HG03378 (cell line): ENCODE results near the gene MTMR2.

Source experiments
- ATAC-seq: cut with Tn5 transposase; IDR thresholded peaks from one replicate; pipeline ENCODE4 v1.9.1; 2021; ENCODE audit warnings: mild to moderate bottlenecking, moderate library complexity; ENCODE audit not compliant: unreplicated experiment

MTMR2 gene

DNA sequence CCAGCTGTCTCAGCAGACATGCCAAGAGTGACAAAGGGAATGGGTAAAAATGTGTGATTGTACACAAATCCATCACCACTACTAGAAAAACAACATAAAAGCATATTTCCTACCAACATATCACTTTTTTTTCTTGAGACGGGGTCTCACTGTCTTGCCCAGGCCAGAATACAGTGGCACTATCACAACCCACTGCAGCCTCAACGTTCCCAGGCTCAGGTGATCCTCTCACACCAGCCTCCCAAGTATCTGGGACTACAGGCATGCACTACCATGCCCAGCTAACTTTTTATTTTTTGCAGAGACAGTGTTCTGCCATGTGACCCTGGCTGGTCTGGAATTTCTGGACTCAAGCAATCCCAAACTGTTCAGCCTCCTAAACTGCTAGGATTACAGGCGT is 5.2 kb downstream of the MTMR2 start:
- no peak for ATAC-seq

DNA sequence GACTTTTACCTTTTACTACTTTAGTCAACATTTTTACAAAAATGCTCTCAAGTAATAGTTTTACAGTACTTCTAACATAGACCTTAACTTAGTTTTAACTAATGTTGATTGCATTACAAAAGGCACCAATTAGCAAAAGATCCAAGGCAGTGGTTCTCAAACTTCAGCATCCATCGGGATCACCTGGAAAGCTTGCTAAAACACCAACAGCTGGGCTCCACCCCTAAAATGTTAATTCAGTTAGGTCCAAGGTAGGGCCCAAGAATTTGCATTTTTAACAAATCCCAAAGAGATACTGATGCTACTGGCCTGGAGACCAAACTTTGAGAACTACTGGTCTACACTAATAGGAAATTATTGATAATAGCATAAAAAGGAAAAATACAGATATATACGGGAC is 5.9 kb downstream of the MTMR2 start:
- no peak for ATAC-seq

DNA sequence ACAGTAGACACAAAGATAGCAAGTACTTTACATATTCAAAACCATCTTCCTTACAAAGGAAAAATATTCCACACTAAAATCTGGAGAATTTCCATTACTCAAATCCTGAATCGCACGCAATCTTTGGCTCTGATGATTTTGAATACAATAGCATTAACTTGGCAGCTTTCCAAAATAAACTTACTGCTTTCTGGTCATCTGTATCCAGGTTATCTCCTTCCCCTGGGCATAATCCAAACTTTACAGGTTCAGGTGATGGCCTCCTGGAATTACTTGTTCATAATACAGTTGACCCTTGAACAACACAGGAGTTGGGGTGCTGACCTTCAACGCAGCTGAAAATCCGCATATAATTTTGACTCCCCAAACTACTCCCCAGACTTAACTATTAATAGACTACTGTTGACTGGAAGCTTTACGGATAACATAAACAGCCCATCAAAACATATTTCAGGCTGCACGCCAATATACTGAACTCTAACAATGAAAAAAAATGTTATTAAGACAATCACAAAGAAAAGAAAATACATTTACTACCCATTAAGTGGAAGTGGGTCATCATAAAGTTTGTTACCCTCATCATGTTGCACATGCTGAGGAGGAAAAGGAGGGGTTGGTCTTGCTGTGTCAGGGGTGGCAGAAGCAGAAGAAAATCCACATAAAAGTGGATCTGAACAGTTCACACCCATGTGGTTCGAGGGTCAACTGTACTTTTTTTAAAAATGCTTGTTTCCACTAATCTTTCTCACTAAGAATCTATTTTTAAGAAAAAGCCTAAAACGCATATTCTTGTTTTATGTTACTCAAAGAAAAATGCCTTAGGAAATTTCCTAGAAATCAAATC is 6.5 kb downstream of the MTMR2 start:
- no peak for ATAC-seq

DNA sequence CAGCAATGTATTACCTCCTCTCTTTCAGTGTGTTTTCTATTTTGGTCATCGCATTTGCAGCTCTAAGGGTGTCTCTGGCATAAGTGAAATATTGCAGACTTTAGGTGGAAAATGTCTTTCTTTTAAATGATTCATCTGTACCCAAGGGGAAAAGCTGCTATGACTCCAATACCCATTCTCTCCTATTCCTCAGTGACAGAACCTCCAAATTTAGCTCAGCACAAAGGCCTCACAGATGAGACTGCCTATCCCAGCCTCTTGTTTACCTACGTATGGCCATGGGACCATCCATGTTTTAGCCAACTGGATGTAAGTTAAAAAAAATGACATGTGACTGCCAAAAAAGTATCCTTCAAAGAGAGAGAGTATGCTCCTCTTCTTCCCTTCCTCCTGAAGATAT is 7.9 kb downstream of the MTMR2 start:
- ATAC-seq = no peak

DNA sequence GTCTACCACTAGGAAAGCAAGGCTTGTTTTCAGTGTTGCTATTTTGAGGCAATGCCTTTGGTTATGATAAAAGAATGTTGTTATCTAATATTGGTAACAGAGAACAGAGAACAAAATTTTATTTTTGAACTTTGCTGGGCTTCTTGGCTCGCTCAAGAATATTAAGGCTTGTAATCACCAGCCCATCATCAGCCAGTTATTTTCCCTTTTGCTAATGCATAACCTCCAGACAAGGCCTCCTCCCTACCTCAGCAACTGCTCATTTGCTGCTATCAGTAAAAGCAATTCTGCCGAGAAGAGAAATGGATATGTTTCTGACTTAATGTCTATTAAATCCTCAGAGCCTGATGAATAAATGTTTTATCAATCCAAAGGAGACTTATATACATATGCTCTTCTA is 8.9 kb downstream of the MTMR2 start:
- ATAC-seq = no peak

DNA sequence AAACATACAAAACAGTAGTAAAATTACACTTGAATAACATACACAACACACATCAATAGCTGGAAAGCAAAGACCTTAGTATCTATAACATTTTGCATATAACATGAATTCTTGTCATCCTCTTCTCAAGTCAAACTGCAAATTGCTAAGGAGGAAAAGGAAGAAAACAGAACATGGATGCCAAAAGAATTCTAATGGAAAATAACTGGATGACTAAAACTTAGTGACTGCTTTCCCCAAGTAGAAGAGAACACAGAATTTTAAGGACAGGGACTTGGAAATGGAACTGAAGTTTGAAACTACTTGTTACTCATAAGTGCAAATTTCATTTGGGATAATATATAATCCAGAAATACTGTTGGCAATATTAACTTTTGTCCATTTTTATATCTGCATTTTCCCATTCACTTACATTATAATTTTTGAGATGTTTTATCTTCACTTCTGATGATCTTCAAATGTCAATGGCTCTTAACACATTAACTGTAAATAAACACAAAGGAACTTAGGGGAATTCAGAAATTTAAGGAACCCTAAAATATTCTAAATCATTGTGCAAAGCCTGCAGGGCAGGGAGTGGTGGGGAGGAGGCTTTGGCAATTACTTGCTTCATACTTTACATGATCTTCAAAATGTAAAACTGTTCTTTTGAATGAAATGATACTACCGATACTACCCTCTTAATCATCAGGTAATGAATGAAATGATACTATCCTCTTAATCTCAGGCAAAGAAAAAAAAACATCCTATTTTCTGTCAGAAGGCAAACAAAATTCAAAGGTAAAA is 9.9 kb downstream of the MTMR2 start:
- no peak for ATAC-seq

DNA sequence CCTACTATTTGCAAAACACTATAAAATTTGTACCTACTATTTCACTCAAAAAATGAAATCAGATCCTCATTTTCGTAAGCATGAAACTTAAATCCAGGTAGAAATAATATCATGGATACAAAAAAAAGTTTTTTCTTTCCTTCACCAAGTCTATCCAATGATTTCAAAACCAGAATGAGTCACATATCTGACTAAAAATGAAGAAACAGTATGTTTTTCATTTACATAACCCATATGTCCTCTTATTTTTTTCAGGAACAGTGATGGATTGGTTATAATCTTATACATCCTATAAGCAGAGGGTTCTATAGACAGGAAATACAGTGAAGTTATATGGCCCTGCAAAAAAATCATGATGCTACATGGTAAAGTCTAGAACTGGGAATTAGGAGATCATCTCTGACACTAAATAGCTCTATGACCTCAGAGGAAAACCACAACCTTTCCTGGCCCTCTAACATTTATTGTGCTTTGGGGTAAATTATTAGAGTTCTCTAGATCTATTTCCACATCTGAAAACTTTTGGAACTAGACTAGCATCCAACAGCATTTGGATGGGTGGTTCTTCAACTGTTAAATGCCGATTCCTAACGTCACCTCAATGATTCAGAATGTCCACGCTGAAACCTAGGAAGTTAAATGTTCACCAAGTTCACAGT is 10.9 kb downstream of the MTMR2 start:
- no peak for ATAC-seq

DNA sequence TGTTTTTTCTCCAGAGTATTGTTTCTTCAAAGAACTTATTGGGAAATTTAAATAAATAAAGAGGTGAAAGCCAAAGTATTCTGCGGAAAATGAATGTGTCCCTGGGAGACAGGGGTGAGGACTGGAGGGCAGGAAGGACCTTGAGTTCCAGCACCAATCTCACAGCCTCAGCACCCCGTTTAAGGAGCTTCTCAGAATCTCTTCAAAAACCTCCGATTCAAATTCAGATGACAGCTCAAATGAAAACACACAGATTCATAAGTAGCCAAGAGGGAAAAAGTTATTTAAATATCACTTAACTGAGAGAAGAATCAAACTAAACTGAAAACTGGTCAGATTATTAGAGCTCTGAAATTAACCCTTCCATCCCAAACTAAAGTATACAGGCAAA is 12.5 kb downstream of the MTMR2 start:
- ATAC-seq = no peak

DNA sequence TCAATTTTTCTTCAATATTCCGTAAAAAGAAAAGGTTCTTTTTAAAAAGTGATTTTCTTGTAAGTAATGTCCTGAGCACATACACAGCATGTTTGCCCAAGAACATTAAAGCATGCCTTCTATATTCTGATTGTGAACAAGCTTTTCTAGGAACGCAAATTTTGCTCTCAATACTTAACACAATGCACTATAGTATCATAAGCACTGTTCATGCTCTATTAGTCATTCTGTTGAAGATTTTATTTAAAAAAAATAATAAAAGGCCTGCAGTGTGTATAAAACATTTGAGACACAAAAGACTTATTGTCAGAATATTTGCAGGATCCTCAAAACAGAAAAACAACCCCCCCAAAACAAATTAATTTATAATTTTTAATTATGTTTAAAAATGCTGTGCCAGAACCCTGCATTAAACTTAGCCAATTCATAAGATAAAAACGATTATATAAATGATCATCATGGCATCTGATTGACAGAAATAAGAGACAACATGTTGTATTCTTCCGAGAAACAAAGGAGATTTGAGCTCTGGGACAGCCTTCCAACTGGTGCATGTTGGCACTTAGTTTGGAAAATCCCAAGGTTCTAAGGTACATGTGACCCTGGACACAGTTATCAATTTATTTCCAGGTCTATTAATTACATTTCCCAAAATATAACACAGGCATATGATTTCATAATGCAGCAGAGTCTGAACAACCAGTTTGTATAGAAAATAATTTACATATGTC is 13.1 kb downstream of the MTMR2 start:
- no peak for ATAC-seq

DNA sequence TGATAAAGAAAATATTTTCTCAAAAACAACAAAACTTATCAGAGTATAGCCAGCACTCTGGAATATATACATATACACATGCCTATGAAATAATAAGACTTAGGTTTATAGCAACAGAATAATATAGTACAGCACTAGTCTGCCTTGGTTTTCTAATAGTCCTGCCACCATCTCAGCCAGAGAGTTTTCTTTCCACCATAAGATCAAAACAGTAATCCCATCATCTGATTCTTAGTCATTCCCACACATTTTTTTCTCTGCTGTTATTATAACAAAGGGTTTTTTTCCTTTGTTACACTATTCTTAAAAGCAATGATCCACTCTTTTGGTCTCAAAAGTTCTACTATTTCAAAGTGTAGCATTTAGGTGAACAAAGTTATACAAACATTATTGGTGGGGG is 15.1 kb downstream of the MTMR2 start:
- ATAC-seq = no peak

DNA sequence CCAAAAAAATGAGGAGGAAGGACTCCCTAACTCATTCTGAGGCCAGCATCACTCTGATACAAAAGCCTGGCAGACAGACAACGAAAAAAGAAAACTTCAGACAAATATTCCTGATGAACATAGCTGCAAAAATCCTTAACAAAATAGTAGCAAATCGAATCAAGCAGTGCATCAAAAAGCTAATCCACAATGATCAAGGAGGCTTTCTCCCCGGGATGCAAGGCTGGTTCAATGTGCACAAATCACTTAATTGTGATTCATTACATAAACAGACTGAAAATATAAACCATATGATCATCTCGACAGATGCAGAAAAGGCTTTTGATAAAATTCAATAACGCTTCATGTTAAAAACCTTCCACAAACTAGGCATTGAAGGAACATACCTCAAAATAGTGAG is 16.4 kb downstream of the MTMR2 start:
- ATAC-seq = no peak

DNA sequence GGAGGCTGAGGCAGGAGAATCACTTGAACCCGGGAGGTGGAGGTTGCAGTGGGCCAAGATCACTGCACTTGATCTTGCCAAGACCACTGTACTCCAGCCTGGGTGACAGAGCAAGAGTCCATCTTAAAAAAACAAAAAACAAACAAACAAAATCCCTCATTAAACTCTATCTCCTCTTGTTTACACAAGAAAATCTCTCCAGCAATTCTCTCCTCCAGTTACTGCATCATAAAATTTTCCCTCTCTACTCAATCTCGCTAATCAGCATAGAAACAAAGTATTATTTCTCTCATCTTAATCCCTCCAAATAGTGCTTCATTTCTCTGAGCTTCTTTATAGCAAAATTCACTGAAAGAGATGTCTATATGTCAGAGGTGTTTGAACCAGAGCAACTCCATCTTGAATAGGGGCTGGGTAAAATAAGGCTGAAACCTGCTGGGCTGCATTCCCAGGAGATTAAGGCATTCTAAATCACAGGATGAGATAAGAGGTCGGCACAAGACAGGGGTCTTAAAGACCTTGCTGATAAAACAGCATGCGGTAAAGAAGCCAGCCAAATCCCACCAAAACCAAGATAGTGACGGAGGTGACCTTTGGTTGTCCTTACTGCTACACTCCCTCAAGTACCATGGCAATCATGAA is 19.8 kb downstream of the MTMR2 start:
- no peak for ATAC-seq

DNA sequence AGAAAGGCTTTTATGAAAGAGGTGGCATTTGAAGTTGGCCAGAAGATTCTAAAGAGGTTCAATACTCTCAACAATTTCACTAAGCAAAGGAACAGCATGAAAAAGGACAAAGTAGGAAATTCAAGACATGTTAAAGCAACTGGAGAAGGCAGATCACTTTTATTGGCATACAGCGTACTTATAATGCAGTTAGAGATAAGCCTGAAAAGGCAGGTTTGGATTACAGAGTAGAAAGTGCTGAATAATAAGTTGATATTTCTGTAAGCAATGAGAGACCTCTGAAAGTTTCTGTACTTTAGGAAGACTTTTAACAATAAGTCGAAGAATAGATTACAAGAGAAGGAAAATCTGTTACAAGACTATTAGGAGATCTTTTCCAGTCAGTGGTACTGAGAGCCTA is 25.1 kb downstream of the MTMR2 start:
- no peak for ATAC-seq

DNA sequence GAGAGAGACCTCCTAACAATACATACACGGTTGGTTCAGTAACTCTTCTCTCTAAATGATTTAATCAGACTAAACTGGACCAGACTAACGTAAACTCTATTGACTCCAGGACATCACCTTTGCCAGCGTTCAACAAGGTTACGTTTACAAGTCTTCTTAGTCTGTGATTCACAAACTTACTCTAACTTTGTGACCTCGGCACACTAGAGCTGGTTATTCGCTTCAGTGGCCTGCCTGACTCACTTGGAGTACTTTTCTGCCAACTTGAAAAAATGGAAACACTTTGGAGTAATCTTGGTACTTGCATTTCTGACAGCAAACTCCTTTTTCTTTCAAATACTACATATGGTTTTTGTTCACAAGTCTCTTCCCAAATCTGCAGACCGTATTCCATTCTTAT is 26.2 kb downstream of the MTMR2 start:
- no peak for ATAC-seq

DNA sequence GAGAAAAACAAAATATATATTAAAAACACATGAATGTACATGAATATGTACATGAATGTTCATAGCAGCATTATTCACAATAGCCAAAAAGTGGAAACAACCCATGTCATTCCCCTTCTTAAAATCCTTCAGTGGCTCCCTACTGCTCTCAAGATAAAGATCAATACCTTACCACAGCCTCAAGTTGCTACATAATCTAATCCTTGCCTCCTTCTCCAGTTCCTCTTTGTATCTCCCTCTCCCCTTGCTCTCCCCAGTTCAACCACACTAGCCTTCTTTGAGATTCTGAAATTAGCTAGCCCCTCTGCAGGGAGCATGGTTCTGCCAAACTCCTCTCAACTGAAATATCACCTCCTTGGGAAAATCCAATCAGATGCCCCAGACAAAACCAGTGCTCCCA is 28.1 kb downstream of the MTMR2 start:
- no peak for ATAC-seq

DNA sequence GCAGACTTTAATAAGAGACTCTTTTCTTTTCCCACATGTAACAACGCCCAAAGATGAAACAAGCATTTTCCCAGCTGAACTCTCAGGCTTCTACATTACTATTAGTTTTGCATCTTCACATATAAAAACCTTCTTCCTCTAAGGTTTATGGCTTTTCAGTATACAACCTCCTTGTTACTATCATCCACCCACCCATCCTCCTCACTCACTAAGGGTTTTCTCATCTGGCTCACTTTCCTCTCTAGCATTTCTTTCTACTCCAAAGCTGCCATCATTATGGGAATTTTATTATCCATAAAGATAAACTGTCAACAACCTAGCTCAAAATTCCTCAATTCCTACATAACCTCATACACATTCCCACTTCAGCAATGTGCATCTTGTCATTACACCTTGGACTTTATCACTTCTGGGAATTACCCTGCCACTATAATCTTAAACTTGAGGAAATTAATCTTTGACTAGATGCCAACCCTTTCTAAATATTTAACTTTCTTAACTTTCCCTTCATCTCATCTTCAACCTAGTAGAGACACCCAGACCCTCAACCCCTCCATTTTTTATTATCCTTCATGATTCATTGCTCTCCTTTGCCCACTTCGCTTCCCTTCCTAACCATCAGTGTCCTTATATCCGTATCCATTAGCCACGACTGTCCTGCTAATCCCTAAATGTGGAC is 30.9 kb downstream of the MTMR2 start:
- no peak for ATAC-seq

DNA sequence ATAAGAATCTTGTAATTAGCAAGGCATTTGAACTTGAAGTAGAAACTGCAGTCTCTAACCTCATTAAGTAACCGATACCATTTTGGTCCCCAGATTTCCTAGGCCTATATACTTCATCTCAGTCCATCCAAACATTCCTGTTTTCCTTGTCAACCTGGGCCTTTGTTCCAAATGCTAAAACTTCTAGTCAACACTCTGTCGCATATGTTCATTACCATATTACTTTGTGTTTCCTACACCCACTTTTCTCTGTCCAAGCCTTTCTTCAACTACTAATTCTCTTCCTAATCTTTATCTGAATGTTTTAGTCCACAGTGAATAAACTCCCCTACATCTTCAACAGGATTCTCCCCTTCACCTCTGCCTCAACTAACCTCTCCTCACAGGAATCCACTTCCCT is 31.4 kb downstream of the MTMR2 start:
- no peak for ATAC-seq

DNA sequence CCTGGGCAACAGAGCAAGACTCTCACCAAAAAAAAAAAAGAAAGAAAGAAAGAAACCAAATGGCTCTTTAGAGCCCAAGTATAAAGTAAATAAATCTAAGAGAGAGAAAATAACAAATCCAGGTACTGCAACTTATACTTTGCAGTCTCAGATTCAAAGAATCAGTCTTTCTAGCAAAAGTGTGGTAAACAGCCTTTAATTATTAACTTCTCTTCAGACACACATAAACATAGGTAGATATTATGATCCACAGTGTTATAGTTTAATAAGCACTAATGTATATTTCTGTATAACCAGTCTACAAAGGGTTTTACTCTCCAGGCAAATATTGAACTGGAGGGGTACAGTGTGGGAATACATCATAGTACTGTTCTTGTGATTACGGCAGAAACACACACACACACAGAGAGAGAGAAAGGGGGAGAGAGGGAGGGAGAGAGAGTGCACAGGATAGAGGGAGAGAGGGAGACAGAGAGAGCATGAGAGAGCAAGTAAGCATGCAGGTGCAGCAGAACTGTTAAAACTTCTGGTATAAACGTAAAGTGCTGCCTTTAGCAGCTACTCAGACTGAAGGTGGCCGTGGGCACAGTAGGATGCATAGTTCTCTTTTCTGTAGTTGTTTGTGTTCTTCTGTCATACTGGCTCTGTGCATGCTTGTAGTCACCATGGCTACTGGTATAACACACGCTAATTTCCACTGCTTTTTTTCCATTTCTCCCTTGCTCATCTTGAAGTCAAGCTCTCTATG is 32.3 kb downstream of the MTMR2 start:
- ATAC-seq = peak; percentile 72

DNA sequence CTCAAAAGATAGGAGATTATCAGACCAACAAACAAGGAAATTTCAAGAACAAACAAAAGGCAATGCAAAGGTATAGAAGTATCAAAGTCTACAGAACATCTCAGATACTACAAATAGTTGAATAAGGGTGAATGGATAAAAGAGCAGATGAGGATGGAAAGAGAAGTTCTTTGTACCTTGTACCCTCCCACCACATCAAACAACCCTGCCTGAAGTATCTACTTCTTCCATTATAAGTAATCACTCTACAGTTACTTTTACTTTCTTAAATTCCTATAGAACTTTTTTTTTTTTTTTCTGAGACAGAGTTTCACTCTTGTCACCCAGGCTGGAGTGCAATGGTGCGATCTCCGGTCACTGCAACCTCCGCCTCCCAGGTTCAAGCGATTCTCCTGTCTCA is 35.1 kb downstream of the MTMR2 start:
- ATAC-seq = no peak
